ENCODE data around the gene AMIGO3. TPM values are rescaled to one million over a fixed set of nuclear protein-coding genes. Genes with fewer than 3 reads are reported as not detected.

Gene AMIGO3
- total and polyA plus RNA-seq, 2 of the 8 experiments (the other 6 are each of a cell fraction or from before 2014, with no cell fraction given) = 1.6 to 8.8 TPM

GRCh38 chr3:49699281-49699979 lies 20.1 kb downstream of the AMIGO3 start:
- Histone ChIP-seq H3K14ac (ENCODE audit: insufficient read length) (no peak overlapping the region), H3K4ac (replicated peaks; ENCODE audit: insufficient read length, low read depth, low read length) (no peak overlapping the region), H3K56ac (replicated peaks; ENCODE audit: insufficient read length, low read depth, low read length) (no peak overlapping the region), H3K27me3 (replicated peaks in 1 of 4; ENCODE audit: control insufficient read depth in 3 of 4, extremely low read depth in 1 of 4, insufficient read depth in 3 of 4, low read length in 3 of 4) (no peaks in the 10 kb centered on the region), H3K4me3 (ENCODE audit: extremely low read depth in 1 of 4, insufficient read depth in 2 of 4, low read depth in 3 of 4, low read length in 4 of 4) (no peak overlapping the region), H3K9ac (replicated peaks in 1 of 4; ENCODE audit: extremely low read depth in 1 of 4, low read depth in 3 of 4, low read length in 3 of 4) (no peak overlapping the region), H3K9me3 (ENCODE audit: insufficient read depth in 2 of 2, low read depth in 1 of 2, low read length in 1 of 2) (no peaks in the 10 kb centered on the region), H2AK5ac (ENCODE audit: low read depth, low read length) (no peak overlapping the region), H3K23me2 (ENCODE audit: low read depth, low read length) (no peaks in the 10 kb centered on the region), H4K91ac (replicated peaks; ENCODE audit: insufficient read length, low read length) (no peak overlapping the region), H3K79me1 (ENCODE audit: low read depth, low read length) (no peaks in the 10 kb centered on the region), H3K4me2 (ENCODE audit: insufficient read depth in 1 of 2, low read depth in 2 of 2, low read length in 2 of 2) (no peak overlapping the region), H2AFZ (ENCODE audit: low read length) (no peak overlapping the region), H2BK5ac (ENCODE audit: low read depth, low read length) (no peak overlapping the region), H2BK12ac (ENCODE audit: low read depth, low read length) (no peak overlapping the region), H3K27ac (ENCODE audit: low read depth, low read length) (no peak overlapping the region), H2BK15ac (ENCODE audit: low read length) (no peak overlapping the region), H3K18ac (ENCODE audit: extremely low read depth, low read length) (no peak overlapping the region), H2BK20ac (ENCODE audit: low read length) (no peak overlapping the region), H4K5ac (ENCODE audit: insufficient read length, low read depth, low read length) (no peak overlapping the region), H4K20me1 (replicated peaks in 1 of 2; ENCODE audit: control insufficient read depth in 1 of 2, insufficient read depth in 2 of 2, low read length in 2 of 2) (peaks cover 8 to 11% of the 10 kb centered on the region in 2 experiments), H4K8ac (ENCODE audit: extremely low read depth, insufficient read depth, low read length) (no peak overlapping the region), H3K4me1 (replicated peaks in 1 of 4; ENCODE audit: control insufficient read depth in 3 of 4, insufficient read depth in 4 of 4, low read length in 3 of 4) (peaks cover 0 to 9% (median 5%) of the 10 kb centered on the region in 4 experiments; a peak in 5 of 7 replicates), H3K79me2 (ENCODE audit: control insufficient read depth in 1 of 2, insufficient read depth in 2 of 2, low read length in 2 of 2) (no peaks in the 10 kb centered on the region), H3K36me3 (ENCODE audit: control insufficient read depth in 2 of 4, insufficient read depth in 4 of 4, low read length in 3 of 4) (peaks cover 0 to 5% (median 4%) of the 10 kb centered on the region in 4 experiments; a peak in 3 of 8 replicates), H2BK120ac (replicated peaks; ENCODE audit: low read depth, low read length) (no peak overlapping the region), H3K23ac (ENCODE audit: insufficient read length) (no peak overlapping the region)
- no peak for DNase-seq (ENCODE audit: low read depth in 1 of 2, low spot score in 2 of 2)
- FAIRE-seq = no peak
- 94% methylated on average over 15 of the region's 16 CpGs; no CpG with 5 or more reads in 1 of the 2 experiments for WGBS, 2 experiments (ENCODE audit: extremely low coverage in 1 of 2, insufficient coverage in 1 of 2, insufficient read length in 1 of 2, insufficient replicate concordance in 2 of 2, low coverage in 1 of 2, low lambda C conversion rate in 2 of 2, missing lambda C conversion rate in 1 of 2)
- CTCF ChIA-PET (ENCODE audit: partially characterized antibody) = interaction anchor here (0.9 to 9.7 kb wide), 14 partner anchors 10 to 241 kb away, joined by 3 to 127 read pairs (median 4); partner anchors contain the start of genes AMIGO3, MST1 and RNF123
- POLR2A ChIA-PET (ENCODE audit: partially characterized antibody) = interaction anchor here (0.9 kb wide), 1 partner anchor 20 kb away, joined by 5 read pairs; the partner anchor contains the start of gene AMIGO3
- no peak for TF ChIP-seq CEBPB (IDR thresholded peaks at IDR 0.05; ENCODE audit: low read depth, low read length)
- TF ChIP-seq SP1 (IDR thresholded peaks at IDR 0.05; ENCODE audit: low read depth, low read length) = no peak
- TF ChIP-seq CHD2 (IDR thresholded peaks at IDR 0.05; ENCODE audit: low read length) = no peak
- no peak for TF ChIP-seq CHD1 (IDR thresholded peaks at IDR 0.05; ENCODE audit: low read depth, low read length)
- no peak for TF ChIP-seq TBP (IDR thresholded peaks at IDR 0.05; ENCODE audit: low read depth, low read length)
- TF ChIP-seq MAFK (IDR thresholded peaks at IDR 0.05; ENCODE audit: low read depth, low read length) = no peak
- no peak for TF ChIP-seq RBBP5 (IDR thresholded peaks at IDR 0.05; ENCODE audit: borderline replicate concordance, low read depth, low read length)
- TF ChIP-seq E2F6 (IDR thresholded peaks at IDR 0.05) = no peak
- no peak for TF ChIP-seq FOSL1 (IDR thresholded peaks at IDR 0.05; ENCODE audit: insufficient read depth, low read depth, low read length)
- no peak for TF ChIP-seq YY1 (IDR thresholded peaks at IDR 0.05; ENCODE audit: low read depth, low read length)
- no peak for TF ChIP-seq SIN3A (conservative IDR thresholded peaks at IDR 0.05 in 1 of 2, IDR thresholded peaks at IDR 0.05 in 1 of 2; ENCODE audit: low read depth in 1 of 2, low read length in 2 of 2)
